Measurements from ENCODE around the gene HNRNPU.
A peak's percentile ranks its signal among the peaks of the same experiment; 100 is the strongest.

Gene HNRNPU

DNA sequence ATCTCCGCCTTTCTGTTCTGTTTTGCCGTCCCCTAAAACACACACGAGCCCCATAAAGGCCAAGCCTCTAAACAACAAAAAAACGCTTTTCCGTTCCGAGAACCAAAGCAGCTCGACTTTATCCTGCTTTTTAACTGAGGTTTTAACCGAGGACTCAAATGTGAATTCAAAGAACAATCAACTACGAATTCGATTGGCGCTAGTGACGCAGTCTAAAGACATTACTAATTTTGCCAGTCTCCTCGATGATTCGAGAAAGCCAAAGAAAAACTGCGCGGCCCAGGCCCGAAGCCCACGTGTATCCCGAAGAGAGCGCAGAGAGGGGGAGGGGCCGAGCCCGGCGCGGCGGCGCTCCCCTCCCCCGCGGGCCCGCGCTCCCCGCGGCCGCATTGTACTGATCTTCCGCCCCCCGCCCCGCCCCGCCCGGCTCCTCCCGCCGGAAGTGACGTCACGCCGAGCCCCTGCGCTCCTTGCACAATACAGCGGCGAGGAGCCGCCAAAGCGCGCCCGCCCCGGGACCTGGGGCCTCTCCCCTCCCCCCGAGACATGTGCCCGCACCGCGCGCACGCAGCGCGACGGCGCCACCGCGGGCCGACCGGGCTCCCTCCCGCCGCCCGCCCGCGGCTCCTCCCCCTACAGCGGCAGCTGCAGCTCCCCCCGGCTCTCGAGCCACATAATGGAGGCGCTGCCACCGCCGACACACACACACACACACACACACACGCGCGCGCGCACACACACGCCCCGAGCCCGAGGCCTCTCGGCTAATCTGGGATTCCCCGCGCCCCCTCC lies 1.4 kb downstream of the HNRNPU start:
- DNase-seq, result peak; percentile 99

GRCh38 chr1:244862354-244862698 lies 2.0 kb downstream of the HNRNPU start:
- no peak for DNase-seq

- DNase-seq, result no peak
These were observed 2.7 kb downstream of the HNRNPU start for GRCh38 chr1:244861683-244862082.

- DNase-seq, result no peak
These were observed 3.3 kb downstream of the HNRNPU start for GRCh38 chr1:244860914-244861610.

DNA sequence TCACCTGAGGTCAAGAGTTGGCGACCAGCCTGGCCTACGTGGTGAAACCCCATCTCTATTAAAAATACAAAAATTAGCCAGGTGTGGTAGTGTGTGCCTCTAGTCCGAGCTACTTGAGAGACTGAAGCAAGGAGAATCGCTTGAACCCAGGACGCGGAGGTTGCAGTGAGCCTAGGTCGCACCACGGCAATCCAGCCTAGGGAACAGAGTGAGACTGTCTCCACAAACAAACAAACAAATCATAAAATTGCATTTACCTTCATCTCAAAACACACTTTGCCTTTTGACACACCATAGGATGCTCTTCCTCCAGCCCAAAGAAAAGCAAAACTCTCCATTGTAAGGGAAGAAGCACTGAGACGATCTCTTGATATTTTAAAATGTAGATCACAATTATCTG lies 4.3 kb downstream of the HNRNPU start:
- DNase-seq, result no peak

- DNase-seq, result no peak
These were observed 6.0 kb downstream of the HNRNPU start for GRCh38 chr1:244858357-244858756.

GRCh38 chr1:244857761-244858160 lies 6.6 kb downstream of the HNRNPU start:
- DNase-seq, result no peak

DNA sequence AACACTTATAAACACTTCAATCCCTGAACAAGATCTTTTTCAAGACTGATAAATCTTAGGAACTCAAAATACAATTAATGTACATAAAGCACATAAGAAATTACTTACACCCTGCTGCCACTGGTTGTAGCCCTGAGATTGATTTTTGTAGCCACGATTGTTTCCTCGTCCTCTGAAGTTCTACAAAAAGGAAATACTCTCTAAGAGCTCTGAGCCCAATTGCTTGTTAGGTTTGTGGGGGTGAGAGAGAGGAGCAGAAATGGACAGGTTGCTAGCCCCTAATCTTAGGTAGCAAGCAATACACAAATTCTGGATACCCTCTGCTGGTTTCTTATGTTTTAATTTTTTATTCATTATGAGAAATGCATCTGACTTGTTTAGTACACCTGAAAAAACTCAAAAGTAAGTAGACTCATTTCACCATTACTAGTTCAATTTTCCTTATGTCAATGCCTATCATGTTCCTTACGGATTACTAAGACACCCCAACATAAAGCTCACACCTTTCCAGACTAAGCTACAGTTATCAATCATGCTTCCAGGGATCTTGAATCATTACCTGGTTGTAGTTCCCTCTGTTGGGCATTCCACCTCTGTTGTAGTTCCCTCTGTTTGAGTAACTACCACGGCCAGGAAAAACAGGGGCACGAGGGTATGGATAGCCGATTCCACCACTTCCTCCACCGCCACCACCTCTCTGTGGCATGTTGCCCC lies 9.3 kb downstream of the HNRNPU start:
- no peak for DNase-seq

GRCh38 chr1:244854166-244854565 lies 10.2 kb downstream of the HNRNPU start:
- DNase-seq, result no peak

DNA sequence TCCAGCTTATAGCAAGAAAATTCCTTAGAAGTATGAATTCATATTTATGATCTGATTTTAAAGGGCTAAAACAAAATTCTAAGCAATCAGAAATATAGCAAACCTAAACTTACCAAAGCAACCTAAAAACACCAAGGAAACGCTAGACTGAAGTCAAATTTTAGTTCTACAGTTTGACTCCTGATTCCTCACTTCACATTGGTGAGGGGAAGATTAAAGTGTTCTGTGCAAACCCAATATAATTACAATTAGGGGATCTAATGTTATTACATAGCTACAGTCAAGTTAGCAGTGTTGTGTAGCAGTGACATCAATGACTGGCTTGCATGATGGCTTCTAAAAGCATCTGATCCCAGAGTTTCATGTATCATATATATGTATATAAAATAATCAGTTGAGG lies 11.6 kb downstream of the HNRNPU start:
- no peak for DNase-seq

- no peak for DNase-seq
These were observed 12.7 kb downstream of the HNRNPU start for GRCh38 chr1:244851546-244852231.

DNA sequence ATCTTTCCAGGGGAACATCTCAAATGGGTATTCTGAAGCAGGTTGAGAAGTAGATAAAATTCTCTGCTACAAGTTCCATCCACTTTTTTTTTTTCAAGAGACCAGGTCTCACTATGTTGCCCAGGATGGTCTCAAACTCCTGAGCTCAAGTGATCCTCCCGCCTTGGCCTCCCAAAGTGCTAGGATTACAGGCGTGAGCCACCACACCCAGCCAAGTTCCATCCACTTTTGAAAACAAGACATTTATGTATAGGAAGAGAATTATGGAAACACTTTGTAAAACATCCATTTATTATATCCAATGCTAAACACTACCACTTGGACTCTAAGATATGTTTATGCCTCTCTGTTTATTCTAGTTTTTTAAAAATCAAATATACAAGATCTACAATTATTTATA lies 13.4 kb downstream of the HNRNPU start:
- DNase-seq, result no peak

- DNase-seq, result no peak
These were observed 14.1 kb downstream of the HNRNPU start for GRCh38 chr1:244850099-244850852.

DNA sequence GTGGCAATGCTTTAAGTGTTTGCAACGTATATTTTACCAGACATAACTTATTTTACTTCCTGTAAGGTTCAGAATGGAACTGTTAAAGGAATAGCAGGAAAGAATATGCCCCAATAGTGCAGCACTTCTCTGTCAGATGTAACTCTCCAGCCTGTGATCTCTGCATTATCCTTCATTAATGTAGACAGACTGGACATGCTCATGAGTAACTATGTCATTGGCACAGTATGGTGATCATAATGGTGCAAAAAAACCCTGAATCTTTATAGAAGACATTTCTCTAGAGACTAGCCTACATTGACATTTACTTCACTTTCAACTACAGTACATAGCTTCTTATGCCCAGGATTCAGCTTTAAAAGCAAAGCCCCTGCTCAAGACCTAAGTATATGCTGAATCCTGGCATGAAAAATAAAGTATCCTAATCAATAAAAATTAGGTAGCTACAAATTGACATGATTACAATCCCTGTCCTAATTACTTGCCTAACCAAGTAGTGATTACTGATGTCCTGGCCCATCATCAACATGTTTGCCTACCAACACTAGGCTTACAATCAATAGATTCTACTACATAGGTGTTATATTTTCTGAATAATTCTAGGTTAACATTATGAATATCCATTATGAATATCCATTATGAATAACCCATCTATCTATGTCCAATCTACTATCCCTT lies 15.0 kb downstream of the HNRNPU start:
- DNase-seq, result no peak

DNA sequence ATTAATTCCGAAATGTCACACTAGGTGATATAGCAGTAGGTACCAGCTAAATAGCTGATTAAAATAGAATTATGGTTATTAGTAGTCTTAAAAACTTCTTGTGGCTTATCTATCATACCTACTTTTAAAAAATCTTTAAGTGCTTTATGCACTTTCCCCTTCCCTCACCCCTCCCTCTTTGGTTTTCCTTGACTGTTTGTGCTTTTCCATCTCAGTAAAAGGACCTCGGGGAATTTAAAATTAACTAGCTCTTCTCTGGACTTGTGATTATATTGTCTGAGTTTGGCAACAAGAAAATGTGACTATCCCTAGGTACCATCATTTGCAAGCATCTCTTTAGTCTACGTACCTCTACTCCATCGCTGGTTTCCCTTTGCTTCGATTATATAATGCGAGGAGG lies 17.7 kb downstream of the HNRNPU start:
- DNase-seq, result no peak

DNA sequence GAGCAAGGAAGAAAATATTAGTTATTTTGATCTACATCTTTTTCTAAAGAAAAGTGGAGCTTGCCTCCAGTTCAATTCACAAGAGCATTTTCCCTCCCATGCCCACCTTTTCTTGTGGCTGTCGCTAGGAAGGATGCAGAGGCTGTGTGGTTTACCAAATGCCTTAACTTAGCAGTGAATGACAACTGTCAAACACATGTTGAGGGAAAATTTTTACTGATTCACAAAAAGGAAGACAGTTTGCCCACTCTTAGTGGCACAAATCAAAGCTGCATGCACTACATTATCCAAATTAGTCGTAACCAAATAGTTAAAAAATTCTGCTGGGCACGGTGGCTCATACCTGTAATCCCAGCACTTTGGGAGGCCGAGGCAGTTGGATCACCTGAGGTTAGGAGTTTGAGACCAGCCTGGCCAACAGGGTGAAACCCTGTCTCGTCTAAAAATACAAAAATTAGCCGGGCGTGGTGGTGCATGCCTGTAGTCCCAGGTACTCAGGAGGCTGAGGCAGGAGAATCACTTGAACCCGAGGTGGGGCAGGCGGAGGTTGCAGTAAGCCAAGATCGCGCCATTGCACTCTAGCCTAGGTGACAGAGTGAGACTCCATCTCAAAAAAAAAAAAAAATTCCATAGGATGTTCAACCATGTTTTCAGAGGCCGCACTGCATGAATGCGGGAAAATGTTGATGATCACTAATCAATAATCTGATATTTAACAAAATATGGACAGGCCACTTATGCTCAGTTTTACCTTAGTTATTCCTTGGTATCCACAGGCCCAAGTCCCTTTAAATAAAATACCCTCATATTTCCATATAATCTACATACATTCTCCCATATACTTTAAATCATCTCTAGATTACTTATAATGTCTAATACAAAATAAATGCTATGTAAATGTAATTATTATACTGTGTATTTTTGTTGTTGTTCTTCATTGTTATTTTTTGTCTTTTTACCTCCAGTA lies 19.9 kb downstream of the HNRNPU start:
- DNase-seq, result no peak

DNA sequence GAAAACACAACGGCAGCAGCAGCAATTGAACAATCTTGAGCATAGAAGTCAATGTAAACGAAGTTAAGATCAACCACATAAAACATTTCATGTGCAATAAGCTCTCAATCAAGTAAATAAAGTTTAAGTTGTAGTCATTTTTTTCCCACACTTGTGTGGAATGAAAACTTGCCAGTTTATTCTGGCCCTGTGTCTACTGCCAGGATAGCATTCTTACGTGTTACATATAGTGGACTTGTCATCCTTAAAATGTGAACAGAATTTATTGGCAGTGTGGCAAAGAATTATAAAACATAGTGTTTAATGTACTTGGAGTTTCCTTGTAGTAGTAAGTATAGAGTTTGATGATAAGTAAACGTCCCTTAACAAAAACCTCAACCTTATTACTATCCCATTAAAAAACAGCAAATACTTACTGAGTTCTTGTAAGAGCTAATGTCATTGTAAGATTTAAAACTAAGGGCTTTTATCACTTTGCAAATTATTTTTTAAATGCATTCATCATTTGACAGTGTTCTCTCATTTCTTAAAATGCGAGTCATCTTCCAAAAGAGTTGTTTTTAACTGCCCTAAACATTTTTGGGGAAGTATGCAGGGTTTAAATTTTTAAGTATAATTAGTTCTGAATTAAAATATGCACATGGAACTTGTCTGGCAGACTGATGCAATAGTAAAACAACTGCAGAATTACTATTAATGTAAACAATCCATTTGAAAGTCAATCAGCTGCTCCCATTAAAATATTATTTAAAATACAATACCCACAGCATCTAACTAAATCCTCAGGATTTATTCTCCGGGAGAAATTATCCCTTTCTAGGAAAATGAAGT lies 21.0 kb downstream of the HNRNPU start:
- no peak for DNase-seq

DNA sequence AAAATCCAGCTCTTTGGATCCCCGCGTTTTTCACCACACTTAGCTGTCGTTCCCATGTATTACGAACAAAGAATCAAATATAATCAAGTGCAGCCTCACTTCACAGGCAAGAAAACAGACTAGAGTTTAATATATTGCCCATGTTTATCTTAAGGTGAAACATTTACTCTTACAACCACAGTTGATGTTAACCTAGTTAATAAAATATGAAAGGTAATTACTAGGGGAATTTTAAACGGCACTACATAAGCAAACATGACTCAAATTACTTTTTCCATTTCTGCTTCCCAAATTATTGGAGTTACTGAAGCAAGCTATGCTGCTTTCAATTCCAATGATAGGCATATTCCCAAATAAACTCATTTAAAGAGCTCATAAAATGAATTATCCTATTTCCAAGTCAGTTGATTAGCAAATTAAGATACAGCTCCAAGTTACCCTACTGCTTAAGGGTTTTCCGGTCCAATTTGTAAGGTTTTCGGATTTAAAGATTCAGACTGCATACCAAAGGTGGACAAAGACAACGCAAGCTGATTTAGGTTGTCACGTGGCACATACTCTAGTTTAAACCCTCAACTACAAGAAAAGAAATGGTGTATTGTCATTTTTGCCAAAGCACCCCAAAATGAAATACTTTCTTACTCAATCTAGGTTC lies 22.9 kb downstream of the HNRNPU start:
- no peak for DNase-seq

DNA sequence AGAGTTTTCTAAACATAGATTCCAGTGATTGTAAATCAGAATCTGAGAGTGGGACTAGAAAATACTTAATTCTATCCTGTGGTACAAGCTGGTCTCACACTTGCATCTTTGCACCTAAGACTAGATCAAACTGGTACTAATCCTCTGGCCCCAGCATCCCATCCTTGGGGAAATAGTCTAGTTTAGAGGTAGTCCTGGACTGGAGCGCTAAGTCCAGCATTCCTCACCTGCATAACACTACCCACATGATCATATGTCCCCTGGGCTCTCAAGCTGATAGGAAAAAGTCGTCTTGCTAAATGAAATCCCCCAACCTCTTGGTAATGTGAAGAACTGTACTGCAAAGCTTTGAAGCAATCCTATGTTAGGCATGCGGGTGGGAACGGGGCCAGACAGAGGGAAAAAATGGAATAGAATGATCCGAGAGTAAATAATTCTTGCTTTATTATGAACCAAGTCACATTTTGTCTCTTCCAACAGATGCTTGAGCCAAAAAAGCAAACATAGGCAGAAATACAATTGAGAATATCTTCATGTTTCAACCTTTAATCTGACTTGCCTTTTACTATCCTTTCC lies 24.0 kb downstream of the HNRNPU start:
- DNase-seq, result no peak
